ENCODE measurements around the gene CILP. TPM values are rescaled to one million over a fixed set of nuclear protein-coding genes. Genes with fewer than 3 reads are reported as not detected.

CILP gene
- total RNA-seq, 1 experiment from 2014 or later: not detected

GRCh38 chr15:65219137-65219536, 7.9 kb upstream of the CILP start:
- H3K36me3 ChIP-seq (ENCODE audit: control insufficient read depth in 1 of 2, insufficient read depth in 2 of 2, low read length in 2 of 2): no peaks in the 10 kb centered on the region
- no peaks in the 10 kb centered on the region for H4K20me1 ChIP-seq (ENCODE audit: insufficient read depth)
- H3K4me1 ChIP-seq (ENCODE audit: control insufficient read depth in 1 of 2, insufficient read depth in 2 of 2, low read length in 2 of 2): no peaks in the 10 kb centered on the region
- DNase-seq (ENCODE audit: low read depth, low spot score): no peak
- no peak for TF ChIP-seq CEBPB (IDR thresholded peaks at IDR 0.05; ENCODE audit: low read depth)
- no peak for TF ChIP-seq ZNF274 (IDR thresholded peaks at IDR 0.05; ENCODE audit: low read depth, low read length)
- no peak overlapping the region for H3K4me2 ChIP-seq (ENCODE audit: low read length)
- no peak overlapping the region for H3K4me3 ChIP-seq (replicated peaks in 1 of 2; ENCODE audit: low read depth in 1 of 2, low read length in 2 of 2)
- ChIA-PET CTCF (no interaction called here), RAD21 (ENCODE audit: low non-redundant PET in 1 of 2, low total read pairs in 2 of 2, uncharacterized antibody in 2 of 2, unreplicated experiment in 2 of 2) (no interaction called here), POLR2A (no interaction called here)
- no peak for ATAC-seq
- H3K9me3 ChIP-seq (ENCODE audit: control insufficient read depth in 1 of 2, insufficient read depth in 1 of 2, low read depth in 1 of 2, low read length in 2 of 2): no peaks in the 10 kb centered on the region
- H3K27me3 ChIP-seq (ENCODE audit: insufficient read depth, low read length): no peaks in the 10 kb centered on the region
- H3K9ac ChIP-seq (ENCODE audit: low read length): no peak overlapping the region
- intact Hi-C loops (cut with micrococcal nuclease): no loop called here
- H2AFZ ChIP-seq (ENCODE audit: low read depth, low read length, poor library complexity, severe bottlenecking): no peak overlapping the region
- no TSS peak for BruUV-seq (replicated peaks)
- no peaks in the 10 kb centered on the region for H3K79me2 ChIP-seq (ENCODE audit: insufficient read depth, low read length)
- 0 out of 2 replicates have a peak, but pooled peaks cover 2% of the 10 kb centered on the region for H3K9me2 ChIP-seq (ENCODE audit: insufficient read depth)
- no peak overlapping the region for H3K27ac ChIP-seq (ENCODE audit: low read depth, low read length)

GRCh38 chr15:65217526-65218482, 6.5 kb upstream of the CILP start:
- Histone ChIP-seq H3K27me3 (ENCODE audit: insufficient read depth, low read length) (no peaks in the 10 kb centered on the region), H3K9me2 (ENCODE audit: insufficient read depth) (0 out of 2 replicates have a peak, but pooled peaks cover 2% of the 10 kb centered on the region), H2AFZ (ENCODE audit: low read depth, low read length, poor library complexity, severe bottlenecking) (no peak overlapping the region), H3K4me1 (ENCODE audit: control insufficient read depth in 1 of 2, insufficient read depth in 2 of 2, low read length in 2 of 2) (no peaks in the 10 kb centered on the region), H3K9ac (ENCODE audit: low read length) (no peak overlapping the region), H3K79me2 (ENCODE audit: insufficient read depth, low read length) (no peaks in the 10 kb centered on the region), H3K36me3 (ENCODE audit: control insufficient read depth in 1 of 2, insufficient read depth in 2 of 2, low read length in 2 of 2) (no peaks in the 10 kb centered on the region), H3K9me3 (ENCODE audit: control insufficient read depth in 1 of 2, insufficient read depth in 1 of 2, low read depth in 1 of 2, low read length in 2 of 2) (no peaks in the 10 kb centered on the region), H4K20me1 (ENCODE audit: insufficient read depth) (no peaks in the 10 kb centered on the region), H3K27ac (ENCODE audit: low read depth, low read length) (no peak overlapping the region), H3K4me3 (replicated peaks in 1 of 2; ENCODE audit: low read depth in 1 of 2, low read length in 2 of 2) (no peak overlapping the region), H3K4me2 (ENCODE audit: low read length) (no peak overlapping the region)
- no peak for TF ChIP-seq ZNF274 (IDR thresholded peaks at IDR 0.05; ENCODE audit: low read depth, low read length)
- no peak for TF ChIP-seq YY1 (IDR thresholded peaks at IDR 0.05; ENCODE audit: extremely low read depth, insufficient replicate concordance, low read depth, low read length)
- TF ChIP-seq EZH2 (IDR thresholded peaks at IDR 0.05): no peak
- no peak for TF ChIP-seq FOSL1 (IDR thresholded peaks at IDR 0.05; ENCODE audit: low read depth)
- TF ChIP-seq TCF7L2 (IDR thresholded peaks at IDR 0.05; ENCODE audit: borderline replicate concordance, extremely low read depth, insufficient read depth, insufficient read length): no peak
- no peak for TF ChIP-seq JUND (IDR thresholded peaks at IDR 0.05)
- TF ChIP-seq POLR2AphosphoS5 (IDR thresholded peaks at IDR 0.05; ENCODE audit: low read depth, low read length): no peak
- TF ChIP-seq ZBTB33 (IDR thresholded peaks at IDR 0.05; ENCODE audit: extremely low read depth, insufficient replicate concordance, low read length): no peak
- no peak for TF ChIP-seq EZH2phosphoT487 (IDR thresholded peaks at IDR 0.05; ENCODE audit: borderline replicate concordance)
- no peak for TF ChIP-seq ATF3 (IDR thresholded peaks at IDR 0.05)
- no TSS peak for BruUV-seq (replicated peaks)
- RAD21 ChIA-PET (ENCODE audit: low non-redundant PET in 1 of 2, low total read pairs in 2 of 2, uncharacterized antibody in 2 of 2, unreplicated experiment in 2 of 2): no interaction called here
- no peak for ATAC-seq
- CTCF ChIA-PET: interaction anchor here (0.7 kb wide), 1 partner anchor 1244 kb away, joined by 4 read pairs; no protein-coding TSS in a partner anchor
- POLR2A ChIA-PET: no interaction called here
- no peak for DNase-seq (ENCODE audit: low read depth, low spot score)
- intact Hi-C loops (cut with micrococcal nuclease): no loop called here
